Parathyroid adenoma (tissue), 2 donors: Measurements from ENCODE around the gene BORA.

Source experiments
- H2AFZ ChIP-seq: fragments of 300-600 bp; sonication (generic); one replicate; pipeline ENCODE4 v1.7.0; 2017; ENCODE audit warnings: antibody characterized with exemption, mild to moderate bottlenecking
- H3K27ac ChIP-seq: fragments of 300-600 bp; sonication (generic); one replicate; pipeline ENCODE4 v1.7.0; 2017
- H3K27me3 ChIP-seq: fragments of 300-600 bp; sonication (generic); one replicate; pipeline ENCODE4 v1.7.0; 2017; ENCODE audit warnings: low read length; ENCODE audit not compliant: control insufficient read depth, insufficient read depth
- H3K36me3 ChIP-seq: fragments of 300-600 bp; sonication (generic); one replicate; pipeline ENCODE4 v1.7.0; 2017; ENCODE audit warnings: low read length; ENCODE audit not compliant: control insufficient read depth, insufficient read depth
- H3K4me1 ChIP-seq: fragments of 300-600 bp; sonication (generic); one replicate; pipeline ENCODE4 v1.7.0; 2017; ENCODE audit warnings: control low read depth
- H3K4me2 ChIP-seq: fragments of 300-600 bp; sonication (generic); one replicate; pipeline ENCODE4 v1.7.0; 2017; ENCODE audit warnings: low read length
- H3K4me3 ChIP-seq: fragments of 300-600 bp; sonication (generic); one replicate; pipeline ENCODE4 v1.7.0; 2017; ENCODE audit warnings: low read depth, low read length
- H3K79me2 ChIP-seq: fragments of 300-600 bp; sonication (generic); one replicate; pipeline ENCODE4 v1.7.0; 2017; ENCODE audit warnings: control low read depth
- H3K9ac ChIP-seq: fragments of 300-600 bp; sonication (generic); one replicate; pipeline ENCODE4 v1.7.0; 2017; ENCODE audit warnings: mild to moderate bottlenecking
- H3K9me3 ChIP-seq: fragments of 300-600 bp; sonication (generic); one replicate; pipeline ENCODE4 v1.7.0; 2017; ENCODE audit warnings: low read length; ENCODE audit not compliant: control insufficient read depth
- TF ChIP-seq, protein P1 (sequence below): fragments of 300-600 bp; sonication (generic); IDR thresholded peaks from one replicate; pipeline ENCODE4 v1.7.0; 2017; ENCODE audit warnings: antibody characterized with exemption, mild to moderate bottlenecking
- donor health status: primary hyperparathyroidism.

Gene BORA

DNA sequence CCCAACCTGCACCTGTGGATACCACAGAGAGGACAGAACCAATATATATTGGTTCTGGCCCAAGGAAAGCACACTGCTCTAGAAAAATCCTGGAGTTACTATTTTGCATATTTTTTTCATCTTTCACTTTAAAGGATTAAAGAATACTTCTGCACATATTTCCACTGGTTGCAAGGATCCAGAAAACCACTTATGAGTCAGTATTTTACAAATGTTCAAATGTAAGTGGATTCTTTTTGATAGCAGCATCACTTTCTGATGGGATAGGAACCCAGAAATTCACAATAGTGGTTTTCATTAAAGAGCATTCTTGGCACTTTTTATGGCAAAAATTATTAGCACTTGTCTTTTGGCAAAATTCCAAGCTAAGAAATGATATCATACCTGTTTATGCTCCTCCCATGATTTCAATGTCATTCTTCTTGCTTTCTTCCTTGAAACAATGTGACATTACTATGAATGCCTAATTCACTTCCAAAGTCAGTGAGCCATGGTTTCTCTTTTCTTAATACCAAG lies 38.5 kb upstream of the BORA start:
- Histone ChIP-seq H3K4me1 (no peaks in the 10 kb centered on the region), H3K4me2 (no peak overlapping the region), H3K36me3 (no peaks in the 10 kb centered on the region), H3K27me3 (no peaks in the 10 kb centered on the region), H3K27ac (no peak overlapping the region), H3K9ac (no peak overlapping the region), H3K79me2 (no peaks in the 10 kb centered on the region), H2AFZ (no peak overlapping the region), H3K4me3 (no peak overlapping the region), H3K9me3 (no peaks in the 10 kb centered on the region)
- TF ChIP-seq, protein P1, sequence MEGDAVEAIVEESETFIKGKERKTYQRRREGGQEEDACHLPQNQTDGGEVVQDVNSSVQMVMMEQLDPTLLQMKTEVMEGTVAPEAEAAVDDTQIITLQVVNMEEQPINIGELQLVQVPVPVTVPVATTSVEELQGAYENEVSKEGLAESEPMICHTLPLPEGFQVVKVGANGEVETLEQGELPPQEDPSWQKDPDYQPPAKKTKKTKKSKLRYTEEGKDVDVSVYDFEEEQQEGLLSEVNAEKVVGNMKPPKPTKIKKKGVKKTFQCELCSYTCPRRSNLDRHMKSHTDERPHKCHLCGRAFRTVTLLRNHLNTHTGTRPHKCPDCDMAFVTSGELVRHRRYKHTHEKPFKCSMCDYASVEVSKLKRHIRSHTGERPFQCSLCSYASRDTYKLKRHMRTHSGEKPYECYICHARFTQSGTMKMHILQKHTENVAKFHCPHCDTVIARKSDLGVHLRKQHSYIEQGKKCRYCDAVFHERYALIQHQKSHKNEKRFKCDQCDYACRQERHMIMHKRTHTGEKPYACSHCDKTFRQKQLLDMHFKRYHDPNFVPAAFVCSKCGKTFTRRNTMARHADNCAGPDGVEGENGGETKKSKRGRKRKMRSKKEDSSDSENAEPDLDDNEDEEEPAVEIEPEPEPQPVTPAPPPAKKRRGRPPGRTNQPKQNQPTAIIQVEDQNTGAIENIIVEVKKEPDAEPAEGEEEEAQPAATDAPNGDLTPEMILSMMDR: no peak

DNA sequence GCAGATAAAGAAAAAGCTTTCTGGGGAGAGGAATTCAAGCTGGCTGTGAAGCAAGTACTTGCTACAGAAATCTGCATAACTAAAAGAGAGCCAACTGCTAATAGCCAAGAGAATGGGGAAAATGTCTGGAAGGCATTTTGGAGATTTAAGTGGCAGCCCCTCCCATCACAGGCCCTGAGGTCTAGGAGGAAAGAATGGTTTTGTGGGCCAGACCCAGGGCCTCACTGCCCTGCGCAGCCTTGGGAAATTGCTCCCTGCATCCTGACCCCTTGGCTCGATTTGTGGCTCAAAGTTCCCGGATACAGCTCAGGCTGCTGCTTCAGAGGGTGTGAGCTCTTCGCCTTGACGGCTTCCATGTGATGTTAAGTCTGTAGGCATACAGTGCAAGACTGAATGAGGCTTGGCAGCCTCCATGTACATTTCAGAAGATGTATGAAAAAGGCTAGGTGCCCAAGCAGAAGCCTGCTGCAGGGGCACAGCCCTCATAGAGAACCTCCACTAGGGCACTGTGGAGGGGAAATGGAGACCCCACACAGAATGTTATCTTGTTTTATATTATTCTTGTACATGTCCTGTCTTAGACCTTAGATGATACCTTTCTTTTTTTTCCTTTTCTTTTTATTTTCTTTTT lies 34.7 kb upstream of the BORA start:
- Histone ChIP-seq H3K4me3 (no peak overlapping the region), H2AFZ (no peak overlapping the region), H3K27me3 (no peaks in the 10 kb centered on the region), H3K27ac (no peak overlapping the region), H3K79me2 (no peaks in the 10 kb centered on the region), H3K36me3 (no peaks in the 10 kb centered on the region), H3K9me3 (no peaks in the 10 kb centered on the region), H3K4me2 (no peak overlapping the region), H3K4me1 (no peaks in the 10 kb centered on the region), H3K9ac (no peak overlapping the region)
- TF ChIP-seq, protein P1: no peak

DNA sequence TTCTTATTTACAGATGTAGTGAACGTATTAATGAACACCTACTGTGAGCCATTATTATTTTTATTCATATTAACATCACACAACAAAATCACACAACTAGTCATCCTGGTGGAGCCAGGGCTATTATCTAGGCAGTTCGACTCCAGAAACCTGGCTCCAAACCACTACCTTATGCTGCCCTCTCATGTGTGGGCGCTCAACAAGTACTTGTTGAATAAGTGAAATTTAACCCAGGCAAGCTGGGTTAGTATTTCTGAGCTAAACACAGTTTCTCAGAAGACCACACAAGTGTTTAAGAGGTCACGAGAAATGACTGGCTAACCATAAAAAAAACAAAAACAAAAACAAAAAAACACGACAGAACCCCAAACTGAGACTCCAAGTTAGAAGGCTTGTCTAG lies 33.9 kb upstream of the BORA start:
- H3K79me2 ChIP-seq: no peaks in the 10 kb centered on the region
- H3K36me3 ChIP-seq: no peaks in the 10 kb centered on the region
- H3K9ac ChIP-seq: no peak overlapping the region
- H3K27ac ChIP-seq: no peak overlapping the region
- no peaks in the 10 kb centered on the region for H3K27me3 ChIP-seq
- H3K4me2 ChIP-seq: no peak overlapping the region
- H3K4me1 ChIP-seq: no peaks in the 10 kb centered on the region
- no peak overlapping the region for H2AFZ ChIP-seq
- H3K9me3 ChIP-seq: no peaks in the 10 kb centered on the region
- H3K4me3 ChIP-seq: no peak overlapping the region
- TF ChIP-seq, protein P1: no peak

DNA sequence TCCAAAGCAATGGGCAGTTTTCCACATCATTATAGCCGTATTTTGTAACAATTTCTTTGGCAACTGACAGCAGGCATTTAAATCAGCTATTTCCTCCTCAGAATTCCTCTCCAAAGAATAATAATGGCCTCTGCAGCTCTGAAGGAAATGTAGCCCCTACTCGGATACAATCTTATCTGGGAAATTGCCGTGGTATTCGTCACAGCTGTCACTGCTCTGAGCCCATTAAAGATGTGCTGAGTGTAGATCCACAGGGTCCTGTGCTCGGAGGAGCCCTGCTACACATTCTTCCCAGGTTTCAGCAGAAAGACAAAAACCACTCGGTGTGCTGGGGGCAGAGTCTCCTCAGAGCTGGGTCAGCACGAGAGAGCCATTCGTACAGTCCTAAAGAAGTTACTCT lies 33.4 kb upstream of the BORA start:
- no peak overlapping the region for H3K4me2 ChIP-seq
- no peaks in the 10 kb centered on the region for H3K4me1 ChIP-seq
- H3K9me3 ChIP-seq: no peaks in the 10 kb centered on the region
- H3K27me3 ChIP-seq: no peaks in the 10 kb centered on the region
- TF ChIP-seq, protein P1: no peak
- no peak overlapping the region for H2AFZ ChIP-seq
- no peaks in the 10 kb centered on the region for H3K79me2 ChIP-seq
- H3K27ac ChIP-seq: no peak overlapping the region
- H3K4me3 ChIP-seq: no peak overlapping the region
- no peak overlapping the region for H3K9ac ChIP-seq
- no peaks in the 10 kb centered on the region for H3K36me3 ChIP-seq

DNA sequence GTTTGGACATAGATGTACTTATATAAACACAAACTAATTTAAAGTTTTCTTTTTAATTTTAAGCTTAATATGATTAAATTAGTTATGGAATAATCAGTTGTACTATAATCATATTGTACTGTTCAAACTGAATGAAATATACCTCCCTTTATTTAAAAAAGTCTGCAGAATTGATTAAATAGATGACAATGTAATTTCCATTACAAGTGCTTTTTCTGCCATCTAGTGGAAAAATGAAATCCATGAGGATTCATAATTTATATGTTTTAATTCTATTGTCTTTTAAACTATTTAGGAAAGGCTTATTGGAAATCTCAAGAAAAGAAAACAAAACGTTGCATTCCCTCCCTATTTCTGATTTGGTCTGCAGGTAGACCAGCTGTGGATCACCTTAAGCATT lies 31.1 kb upstream of the BORA start:
- no peaks in the 10 kb centered on the region for H3K27me3 ChIP-seq
- H3K36me3 ChIP-seq: no peaks in the 10 kb centered on the region
- H3K4me2 ChIP-seq: no peak overlapping the region
- H3K4me3 ChIP-seq: no peak overlapping the region
- H3K4me1 ChIP-seq: no peaks in the 10 kb centered on the region
- H3K9me3 ChIP-seq: no peaks in the 10 kb centered on the region
- no peak overlapping the region for H2AFZ ChIP-seq
- no peak overlapping the region for H3K27ac ChIP-seq
- no peaks in the 10 kb centered on the region for H3K79me2 ChIP-seq
- H3K9ac ChIP-seq: no peak overlapping the region
- TF ChIP-seq, protein P1: no peak
